HepG2 (cell line): ENCODE data around the gene IL6R. TPM values are rescaled to one million over a fixed set of nuclear protein-coding genes. Genes with fewer than 3 reads are reported as not detected.
A peak's percentile ranks its signal among the peaks of the same experiment; 100 is the strongest.

Source experiments
- AHR ChIP-seq: IDR thresholded peaks from 2 replicates; pipeline ENCODE4 v1.6.1; 2018; ENCODE audit warnings: missing genetic modification reagents, missing compliant biosample characterization
- HIC2 ChIP-seq: sonication (generic); formaldehyde crosslinking; IDR thresholded peaks from 2 replicates; pipeline ENCODE4 v1.9.0; 2022; ENCODE audit warnings: low read depth, missing genetic modification reagents
- HNRNPL ChIP-seq: fragments of 200-400 bp; formaldehyde crosslinking; IDR thresholded peaks from 2 replicates; pipeline ENCODE4 v1.6.1; 2017; ENCODE audit warnings: mild to moderate bottlenecking, low read depth, low read length
- IRF9 ChIP-seq: sonication (generic); formaldehyde crosslinking; IDR thresholded peaks from 2 replicates; pipeline ENCODE4 v1.8.0; 2022; ENCODE audit warnings: missing genetic modification reagents, mild to moderate bottlenecking, borderline replicate concordance
- KDM5B ChIP-seq: sonication (generic); formaldehyde crosslinking; IDR thresholded peaks from 2 replicates; pipeline ENCODE4 v1.4.0; 2020; ENCODE audit warnings: missing genetic modification reagents, mild to moderate bottlenecking, borderline replicate concordance
- MAX ChIP-seq: IDR thresholded peaks from 2 replicates; pipeline ENCODE4 v1.6.1; 2012; ENCODE audit warnings: inconsistent platforms
- MIER3 ChIP-seq: IDR thresholded peaks from 2 replicates; pipeline ENCODE4 v1.6.1; 2016; ENCODE audit warnings: missing compliant biosample characterization, borderline replicate concordance
- PATZ1 ChIP-seq: sonication (generic); formaldehyde crosslinking; IDR thresholded peaks from 2 replicates; pipeline ENCODE4 v1.4.0; 2020; ENCODE audit warnings: missing genetic modification reagents
- ZNF263 ChIP-seq: sonication (generic); formaldehyde crosslinking; IDR thresholded peaks from 2 replicates; pipeline ENCODE4 v1.4.0; 2020; ENCODE audit warnings: missing genetic modification reagents
- ZNF280B ChIP-seq: sonication (generic); formaldehyde crosslinking; IDR thresholded peaks from 2 replicates; pipeline ENCODE4 v1.5.0; 2020; ENCODE audit warnings: missing genetic modification reagents, mild to moderate bottlenecking, borderline replicate concordance
- ZNF687 ChIP-seq: sonication (generic); formaldehyde crosslinking; IDR thresholded peaks from 2 replicates; pipeline ENCODE4 v1.5.1; 2020; ENCODE audit warnings: mild to moderate bottlenecking, missing genetic modification reagents, moderate library complexity
- ZNF724P ChIP-seq: sonication (generic); formaldehyde crosslinking; IDR thresholded peaks from 2 replicates; pipeline ENCODE4 v1.8.0; 2022; ENCODE audit warnings: missing genetic modification reagents, borderline replicate concordance
- ZNF878 ChIP-seq: sonication (generic); formaldehyde crosslinking; IDR thresholded peaks from 2 replicates; pipeline ENCODE4 v1.8.1; 2023; ENCODE audit warnings: mild to moderate bottlenecking, missing genetic modification reagents, moderate library complexity
- ZUFSP ChIP-seq: sonication (generic); formaldehyde crosslinking; IDR thresholded peaks from 2 replicates; pipeline ENCODE4 v1.9.0; 2021; ENCODE audit warnings: missing genetic modification reagents, mild to moderate bottlenecking, borderline replicate concordance
- polyA plus RNA-seq, 8 experiments: library from polyadenylated mRNA; depleted of rRNA in 3 of 8; stranded (reverse) in 7 of 8; unstranded in 1 of 8; fragments of >200 nt; fragmentation: Illumina TruSeq in 4 of 8; extraction: Trizol in 4 of 8; gene quantifications; 2 replicates each; pipeline versions ENCODE4 v1.2.1 to v1.2.3, GENCODE V29; 2011 to 2016; ENCODE audit warnings: low read depth in 4 of 8, missing spikeins in 1 of 8, mixed read lengths in 1 of 8; ENCODE audit not compliant: insufficient read depth in 1 of 8
- total RNA-seq, 5 experiments: library from RNA; depleted of rRNA; stranded (reverse); fragments of >200 nt; fragmentation: Illumina TruSeq; extraction: Trizol; gene quantifications; 2 replicates each; pipeline ENCODE4 v1.2.3, GENCODE V29; 2016; ENCODE audit warnings: low read depth in 1 of 5

Gene IL6R
- total and polyA plus RNA-seq, 2 of the 13 experiments (the other 11 are each of a cell fraction or from before 2014, with no cell fraction given): 5.0 to 24.5 TPM

- TF ChIP-seq ZNF280B (CRISPR knock-in tag): peak; percentile 53; the same call in 1 of the 2 replicates
- TF ChIP-seq ZNF263 (CRISPR knock-in tag): 0 out of 2 replicates have a peak, but pooled peaks have one; percentile 25
- TF ChIP-seq ZNF878 (CRISPR knock-in tag): no peak
- peak; percentile 74; the same call in 1 of the 2 replicates for TF ChIP-seq HNRNPL
- TF ChIP-seq HIC2 (CRISPR knock-in tag): no peak
- no peak; the same call in 1 of the 2 replicates for TF ChIP-seq MAX
- TF ChIP-seq IRF9 (CRISPR knock-in tag): no peak
- no peak for TF ChIP-seq AHR (CRISPR knock-in tag)
- peak; percentile 35; the same call in 1 of the 2 replicates for TF ChIP-seq MIER3 (CRISPR knock-in tag)
- no peak; the same call in 1 of the 2 replicates for TF ChIP-seq ZNF724P (CRISPR knock-in tag)
- TF ChIP-seq ZNF687 (CRISPR knock-in tag): peak; percentile 24
- no peak for TF ChIP-seq ZUFSP
- no peak for TF ChIP-seq PATZ1
- TF ChIP-seq KDM5B (CRISPR knock-in tag): peak; percentile 51; the same call in 1 of the 2 replicates
Measured at GRCh38 chr1:154405747-154406571, 816 bp downstream of the IL6R start (continued).
